Nephron progenitor cell (in vitro differentiated cells): ENCODE data around the gene KIF18B.

Source experiments
- DNase-seq: peaks from one replicate; pipeline ENCODE4 v3.0.0; 2021
- H3K27ac Mint-ChIP-seq: 2 replicates; pipeline ENCODE4 v1.8.0; 2021; ENCODE audit warnings: mild to moderate bottlenecking, moderate library complexity, mixed read lengths
- H3K27me3 Mint-ChIP-seq: 2 replicates; pipeline ENCODE4 v1.8.0; 2021; ENCODE audit warnings: mild to moderate bottlenecking, low read depth, mixed read lengths; ENCODE audit not compliant: poor library complexity
- H3K36me3 Mint-ChIP-seq: 2 replicates; pipeline ENCODE4 v1.8.0; 2021; ENCODE audit warnings: low read depth, mixed read lengths
- H3K4me1 Mint-ChIP-seq: 2 replicates; pipeline ENCODE4 v1.8.0; 2021; ENCODE audit warnings: mixed read lengths
- H3K4me3 Mint-ChIP-seq: 2 replicates; pipeline ENCODE4 v1.8.0; 2021; ENCODE audit warnings: mild to moderate bottlenecking, moderate library complexity, mixed read lengths
- H3K9me3 Mint-ChIP-seq: 2 replicates; pipeline ENCODE4 v1.8.0; 2021; ENCODE audit warnings: mild to moderate bottlenecking, moderate library complexity, mixed read lengths
- CTCF ChIP-seq: fragments of 200-600 bp; sonication (generic); IDR thresholded peaks from 2 replicates; pipeline ENCODE4 v1.5.0; 2021; ENCODE audit warnings: antibody characterized with exemption

The KIF18B gene

GRCh38 chr17:44989552-44990138 is 42.1 kb upstream of the KIF18B start:
- Mint-ChIP-seq H3K4me1 (peaks cover 48% of the 10 kb centered on the region), H3K27ac (peak overlapping the region; percentile 33), H3K27me3 (peaks cover 25% of the 10 kb centered on the region), H3K36me3 (no peaks in the 10 kb centered on the region), H3K4me3 (no peak overlapping the region), H3K9me3 (no peaks in the 10 kb centered on the region)
- no peak for DNase-seq
- TF ChIP-seq CTCF = no peak

GRCh38 chr17:44988044-44988942 is 40.7 kb upstream of the KIF18B start:
- no peak for TF ChIP-seq CTCF
- Mint-ChIP-seq H3K4me3 (no peak overlapping the region), H3K9me3 (no peaks in the 10 kb centered on the region), H3K27me3 (peaks cover 29% of the 10 kb centered on the region), H3K36me3 (no peaks in the 10 kb centered on the region), H3K27ac (no peak overlapping the region), H3K4me1 (peaks cover 54% of the 10 kb centered on the region)
- DNase-seq = no peak

DNA sequence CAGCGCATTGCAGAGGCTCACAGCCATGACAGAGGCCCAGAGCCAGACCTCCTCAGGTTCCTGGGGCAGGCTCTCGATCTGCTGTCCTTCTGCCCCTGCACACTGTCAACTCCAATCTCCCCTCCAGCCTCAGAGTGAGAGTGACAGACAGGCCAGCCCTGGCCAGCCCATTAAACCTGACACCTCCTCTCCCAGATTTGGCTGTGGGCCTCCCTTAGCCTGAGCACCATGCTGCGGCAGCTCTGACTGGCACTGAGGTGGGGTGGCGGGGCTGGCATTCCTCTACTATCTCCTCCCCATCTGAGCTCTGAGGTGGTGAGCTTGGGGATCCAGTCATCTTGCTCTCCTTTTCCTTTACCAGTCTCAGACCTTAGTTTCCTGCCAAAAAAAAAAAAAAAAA is 36.0 kb upstream of the KIF18B start:
- Mint-ChIP-seq H3K36me3 (no peaks in the 10 kb centered on the region), H3K27me3 (peaks cover 34% of the 10 kb centered on the region), H3K9me3 (no peaks in the 10 kb centered on the region), H3K4me3 (no peak overlapping the region), H3K27ac (no peak overlapping the region), H3K4me1 (peaks cover 69% of the 10 kb centered on the region)
- DNase-seq = no peak
- TF ChIP-seq CTCF = no peak

DNA sequence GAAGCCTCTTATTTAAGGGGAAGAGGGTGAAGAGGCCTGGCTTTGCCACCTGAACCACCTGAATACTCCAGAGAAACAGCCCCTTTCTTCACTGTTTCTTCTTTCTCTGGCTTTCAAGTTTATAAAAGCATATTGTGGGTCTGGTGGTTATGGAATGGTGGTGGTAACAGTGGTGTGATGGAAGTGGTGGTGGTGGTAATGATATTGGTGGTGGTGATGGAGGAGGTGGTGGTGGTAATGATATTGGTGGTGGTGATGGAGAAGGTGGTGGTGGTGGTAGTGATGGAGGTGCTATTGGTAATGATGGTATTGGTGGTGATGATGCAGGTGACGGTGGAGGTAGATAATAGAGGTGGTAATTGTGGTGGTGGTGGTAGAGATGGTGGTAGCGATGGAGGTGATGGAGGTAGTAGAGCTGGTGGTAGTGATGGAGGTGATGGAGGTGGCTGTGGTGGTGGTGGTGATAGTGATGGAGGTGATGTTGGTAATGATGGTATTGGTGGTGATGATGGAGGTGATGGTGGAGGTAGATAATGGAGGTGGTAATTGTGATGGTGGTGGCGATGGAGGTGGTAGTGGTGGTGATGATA is 34.6 kb upstream of the KIF18B start:
- Mint-ChIP-seq H3K9me3 (no peaks in the 10 kb centered on the region), H3K36me3 (no peaks in the 10 kb centered on the region), H3K4me3 (no peak overlapping the region), H3K27me3 (peaks cover 42% of the 10 kb centered on the region), H3K4me1 (peaks cover 69% of the 10 kb centered on the region), H3K27ac (peak overlapping the region; percentile 23)
- no peak for TF ChIP-seq CTCF
- no peak for DNase-seq

- Mint-ChIP-seq H3K4me1 (peaks cover 74% of the 10 kb centered on the region), H3K27ac (peak overlapping the region; percentile 37), H3K36me3 (no peaks in the 10 kb centered on the region), H3K9me3 (no peaks in the 10 kb centered on the region), H3K4me3 (peak overlapping the region; percentile 6), H3K27me3 (peaks cover 44% of the 10 kb centered on the region)
- DNase-seq = no peak
- no peak for TF ChIP-seq CTCF
These were observed 33.8 kb upstream of the KIF18B start for GRCh38 chr17:44981221-44981968.
